Activated T-helper 1 cell treated with anti-CD3 and anti-CD28 coated beads, Interleukin-12 subunit alpha, Interleukin-12 subunit beta, Interleukin-2, Interleukin-4 antibody, amounts not matched to agents 30 ng/mL and 10 ng/mL and 1 ng/mL, durations not matched to agents 14 hours and 24 hours and 36 hours (primary cell): ENCODE data around the gene U2AF2. TPM values are rescaled to one million over a fixed set of nuclear protein-coding genes. Genes with fewer than 3 reads are reported as not detected.

Experiments used
- DNase-seq: peaks from one replicate; pipeline ENCODE4 v3.0.0; 2021; ENCODE audit warnings: low spot score
- H3K27ac Mint-ChIP-seq: one replicate; pipeline ENCODE4 v1.8.0; 2021; ENCODE audit warnings: mild to moderate bottlenecking, mixed read lengths
- H3K27me3 Mint-ChIP-seq: one replicate; pipeline ENCODE4 v1.8.0; 2022; ENCODE audit warnings: mild to moderate bottlenecking, moderate library complexity, mixed read lengths; ENCODE audit not compliant: insufficient read depth
- H3K36me3 Mint-ChIP-seq: one replicate; pipeline ENCODE4 v1.8.0; 2021; ENCODE audit warnings: low read depth, mixed read lengths
- H3K4me1 Mint-ChIP-seq: one replicate; pipeline ENCODE4 v1.8.0; 2021; ENCODE audit warnings: low read depth, mixed read lengths
- H3K4me3 Mint-ChIP-seq: one replicate; pipeline ENCODE4 v1.8.0; 2021; ENCODE audit warnings: mild to moderate bottlenecking, moderate library complexity, mixed read lengths
- H3K9me3 Mint-ChIP-seq: one replicate; pipeline ENCODE4 v1.8.0; 2021; ENCODE audit warnings: mixed read lengths
- intact Hi-C: fragments of 100-400 bp; cut with micrococcal nuclease; formaldehyde crosslinking; loops from one replicate; pipeline ENCODE4 v1.15.1; 2024
- total RNA-seq: library from RNA; stranded (reverse); gene quantifications from 2 replicates; pipeline ENCODE4 v1.2.3, GENCODE V29; 2022

Gene U2AF2
- total RNA-seq, 1 donor from 2014 or later, result 384 TPM

DNA sequence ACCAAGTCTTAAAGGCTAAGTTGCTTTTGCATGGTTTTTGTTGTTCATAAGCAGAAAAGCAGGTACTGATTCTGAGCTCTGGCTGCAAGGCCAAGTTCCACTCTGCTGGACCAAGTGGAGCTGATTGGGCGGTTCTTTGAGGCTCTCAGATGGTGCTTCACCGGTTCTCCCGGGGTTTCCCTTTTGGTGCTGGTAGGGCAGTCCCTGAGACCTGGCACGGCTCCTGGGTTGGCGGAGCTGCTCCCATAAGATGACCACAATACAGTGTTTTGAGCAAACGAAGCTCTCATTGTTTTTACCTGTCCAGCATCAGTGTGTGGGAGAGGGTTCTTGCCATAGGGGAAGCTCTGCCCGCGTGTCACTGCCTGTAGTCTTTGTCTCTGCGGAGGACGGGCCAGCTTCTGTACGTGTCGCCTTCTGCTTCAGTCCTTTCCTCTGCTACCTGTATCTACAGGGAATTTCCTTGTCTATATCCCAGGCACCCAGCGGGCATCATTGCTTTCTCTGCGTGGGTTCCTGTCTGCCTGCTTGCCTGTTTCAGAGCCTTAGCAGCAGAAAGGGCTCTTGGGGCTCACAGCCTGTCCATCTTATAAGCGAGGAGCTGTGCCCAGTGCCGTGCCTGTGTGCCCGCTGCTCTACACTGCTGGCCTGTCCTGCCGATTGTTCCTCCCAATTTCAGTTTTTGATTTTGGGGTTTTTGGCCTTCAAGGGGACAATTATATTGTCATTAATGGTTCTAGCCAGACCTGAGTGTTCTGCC is 2.3 kb downstream of the U2AF2 start:
- H3K27ac Mint-ChIP-seq, result peak overlapping the region; percentile 99
- peaks cover 33% of the 10 kb centered on the region for H3K4me1 Mint-ChIP-seq
- DNase-seq, result no peak
- H3K9me3 Mint-ChIP-seq, result no peaks in the 10 kb centered on the region
- no peaks in the 10 kb centered on the region for H3K27me3 Mint-ChIP-seq
- H3K4me3 Mint-ChIP-seq, result peak overlapping the region; percentile 93
- peaks cover 47% of the 10 kb centered on the region for H3K36me3 Mint-ChIP-seq
- intact Hi-C loops, result loop anchor here (10.0 kb wide), 1 partner anchor 1522 kb away; the partner anchor contains the start of gene CNOT3

DNA sequence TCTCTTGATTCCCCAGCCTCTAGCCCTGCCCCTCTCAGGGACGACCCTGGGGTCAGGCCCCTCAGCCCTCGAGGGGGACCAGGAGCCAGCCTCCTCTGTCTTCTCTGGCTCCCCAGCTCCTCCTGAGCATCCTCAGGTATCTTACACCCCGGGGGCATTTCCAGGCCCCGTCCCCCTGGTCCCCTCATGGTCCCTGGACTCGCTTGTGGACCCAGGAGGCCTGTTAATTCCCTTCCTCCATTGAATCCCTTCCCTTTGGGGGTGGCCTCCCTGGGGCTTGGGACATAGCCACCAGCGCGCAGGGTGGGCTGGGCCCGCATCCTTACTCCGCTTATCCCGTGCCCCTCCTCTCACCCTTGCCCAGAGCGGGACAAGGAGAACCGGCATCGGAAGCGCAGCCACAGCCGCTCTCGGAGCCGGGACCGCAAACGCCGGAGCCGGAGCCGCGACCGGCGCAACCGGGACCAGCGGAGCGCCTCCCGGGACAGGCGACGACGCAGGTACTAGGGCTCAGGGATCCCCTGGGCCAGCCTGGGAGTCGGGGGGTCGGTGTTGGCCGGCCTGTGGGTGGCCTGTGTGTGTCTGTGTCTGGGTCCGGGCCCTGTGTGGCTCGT is 4.1 kb downstream of the U2AF2 start:
- H3K27me3 Mint-ChIP-seq, result no peaks in the 10 kb centered on the region
- DNase-seq, result no peak
- peaks cover 42% of the 10 kb centered on the region for H3K4me1 Mint-ChIP-seq
- intact Hi-C loops, result loop anchor here (10.0 kb wide), 1 partner anchor 1524 kb away; the partner anchor contains the start of gene CNOT3
- H3K36me3 Mint-ChIP-seq, result peaks cover 61% of the 10 kb centered on the region
- H3K4me3 Mint-ChIP-seq, result no peak overlapping the region
- H3K9me3 Mint-ChIP-seq, result no peaks in the 10 kb centered on the region
- H3K27ac Mint-ChIP-seq, result no peak overlapping the region

DNA sequence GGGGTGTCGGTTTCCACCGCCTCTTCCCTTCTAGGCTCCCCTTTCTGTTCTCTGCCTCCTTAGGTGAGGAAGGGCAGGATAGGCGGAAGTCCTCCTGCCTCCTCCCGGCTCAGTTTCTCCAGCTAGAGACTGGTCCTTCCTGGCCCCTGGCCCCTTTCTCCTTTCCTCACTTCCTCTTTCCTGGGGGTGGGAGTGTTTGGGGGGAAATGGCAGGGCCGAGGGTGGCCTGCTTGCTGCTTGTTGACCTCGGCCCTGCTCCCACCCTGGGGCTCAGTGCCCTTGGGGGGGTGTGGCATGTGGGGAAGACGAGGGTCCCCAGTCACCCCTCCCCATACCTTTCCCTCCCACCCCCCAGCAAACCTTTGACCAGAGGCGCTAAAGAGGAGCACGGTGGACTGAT is 5.0 kb downstream of the U2AF2 start:
- intact Hi-C loops, result loop anchor here (10.0 kb wide), 1 partner anchor 1525 kb away; the partner anchor contains the start of gene CNOT3
- no peak for DNase-seq
- Mint-ChIP-seq H3K9me3 (no peaks in the 10 kb centered on the region), H3K36me3 (peaks cover 68% of the 10 kb centered on the region), H3K4me3 (peak overlapping the region; percentile 51), H3K27ac (no peak overlapping the region), H3K27me3 (no peaks in the 10 kb centered on the region), H3K4me1 (peaks cover 42% of the 10 kb centered on the region)

- no peak overlapping the region for H3K27ac Mint-ChIP-seq
- no peaks in the 10 kb centered on the region for H3K27me3 Mint-ChIP-seq
- DNase-seq, result no peak
- no peak overlapping the region for H3K4me3 Mint-ChIP-seq
- H3K36me3 Mint-ChIP-seq, result peaks cover 69% of the 10 kb centered on the region
- intact Hi-C loops, result no loop called here
- peaks cover 42% of the 10 kb centered on the region for H3K4me1 Mint-ChIP-seq
- H3K9me3 Mint-ChIP-seq, result no peaks in the 10 kb centered on the region
Measured at GRCh38 chr19:55660404-55660803, 5.6 kb downstream of the U2AF2 start.

DNA sequence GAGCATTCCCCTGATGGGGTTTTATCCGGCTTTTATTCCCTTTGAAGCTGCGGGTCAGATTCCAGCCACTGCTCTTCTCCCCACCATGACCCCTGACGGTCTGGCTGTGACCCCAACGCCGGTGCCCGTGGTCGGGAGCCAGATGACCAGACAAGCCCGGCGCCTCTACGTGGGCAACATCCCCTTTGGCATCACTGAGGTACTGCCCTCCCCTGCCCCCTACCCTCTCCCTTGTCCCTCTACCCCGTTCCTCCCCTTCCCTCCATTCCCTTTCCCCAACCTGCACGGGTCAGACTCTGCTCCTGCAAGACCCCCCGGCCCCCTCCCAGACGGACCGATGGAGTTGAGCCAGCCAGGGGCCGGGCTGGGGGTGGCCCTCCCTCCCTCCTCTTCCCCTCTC is 6.2 kb downstream of the U2AF2 start:
- Mint-ChIP-seq H3K27me3 (no peaks in the 10 kb centered on the region), H3K36me3 (peaks cover 65% of the 10 kb centered on the region), H3K27ac (no peak overlapping the region), H3K4me1 (peaks cover 39% of the 10 kb centered on the region), H3K4me3 (no peak overlapping the region), H3K9me3 (no peaks in the 10 kb centered on the region)
- DNase-seq, result no peak
- intact Hi-C loops, result no loop called here

- Mint-ChIP-seq H3K4me1 (peaks cover 32% of the 10 kb centered on the region), H3K36me3 (peaks cover 66% of the 10 kb centered on the region), H3K27me3 (no peaks in the 10 kb centered on the region), H3K4me3 (no peak overlapping the region), H3K9me3 (no peaks in the 10 kb centered on the region), H3K27ac (peak overlapping the region; percentile 81)
- intact Hi-C loops, result no loop called here
- DNase-seq, result no peak
Measured at GRCh38 chr19:55661826-55662225, 7.0 kb downstream of the U2AF2 start.

GRCh38 chr19:55663846-55664536 is 9.2 kb downstream of the U2AF2 start:
- no peaks in the 10 kb centered on the region for H3K9me3 Mint-ChIP-seq
- H3K27me3 Mint-ChIP-seq, result no peaks in the 10 kb centered on the region
- H3K4me1 Mint-ChIP-seq, result peaks cover 17% of the 10 kb centered on the region
- no peak overlapping the region for H3K27ac Mint-ChIP-seq
- intact Hi-C loops, result no loop called here
- DNase-seq, result no peak
- no peak overlapping the region for H3K4me3 Mint-ChIP-seq
- peaks cover 66% of the 10 kb centered on the region for H3K36me3 Mint-ChIP-seq

- Mint-ChIP-seq H3K27me3 (no peaks in the 10 kb centered on the region), H3K4me3 (no peak overlapping the region), H3K36me3 (peaks cover 64% of the 10 kb centered on the region), H3K27ac (no peak overlapping the region), H3K4me1 (peaks cover 17% of the 10 kb centered on the region), H3K9me3 (no peaks in the 10 kb centered on the region)
- no peak for DNase-seq
- intact Hi-C loops, result no loop called here
Measured at GRCh38 chr19:55666343-55667005, 11.6 kb downstream of the U2AF2 start.

DNA sequence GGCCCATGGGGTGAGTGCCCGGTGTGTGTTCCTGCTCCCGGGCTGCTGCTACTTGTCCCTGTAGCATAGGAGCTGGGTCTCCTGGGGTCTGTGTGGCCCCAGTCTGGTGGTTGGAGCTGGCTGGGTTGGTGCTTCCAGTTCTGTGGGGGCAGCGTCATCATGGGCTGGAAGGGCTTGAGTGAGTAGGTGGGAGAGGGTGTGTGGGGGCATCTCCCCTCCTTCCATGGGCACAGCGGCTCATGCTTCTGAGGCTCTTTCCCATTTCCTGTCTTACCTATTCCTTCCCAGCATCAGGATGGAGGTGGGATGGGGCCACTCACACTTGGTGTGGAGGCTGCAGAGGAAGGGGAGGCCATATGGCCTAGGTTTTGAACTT is 12.2 kb downstream of the U2AF2 start:
- no peak overlapping the region for H3K4me3 Mint-ChIP-seq
- intact Hi-C loops, result no loop called here
- no peak for DNase-seq
- no peaks in the 10 kb centered on the region for H3K27me3 Mint-ChIP-seq
- H3K9me3 Mint-ChIP-seq, result no peaks in the 10 kb centered on the region
- H3K36me3 Mint-ChIP-seq, result peaks cover 60% of the 10 kb centered on the region
- H3K27ac Mint-ChIP-seq, result peak overlapping the region; percentile 2
- H3K4me1 Mint-ChIP-seq, result peaks cover 20% of the 10 kb centered on the region

GRCh38 chr19:55667511-55667910 is 12.7 kb downstream of the U2AF2 start:
- Mint-ChIP-seq H3K9me3 (no peaks in the 10 kb centered on the region), H3K27ac (peak overlapping the region; percentile 2), H3K4me1 (peaks cover 20% of the 10 kb centered on the region), H3K27me3 (no peaks in the 10 kb centered on the region), H3K36me3 (peaks cover 58% of the 10 kb centered on the region), H3K4me3 (no peak overlapping the region)
- DNase-seq, result no peak
- intact Hi-C loops, result no loop called here

GRCh38 chr19:55667958-55668357 is 13.1 kb downstream of the U2AF2 start:
- intact Hi-C loops, result no loop called here
- Mint-ChIP-seq H3K27ac (no peak overlapping the region), H3K36me3 (peaks cover 54% of the 10 kb centered on the region), H3K4me3 (no peak overlapping the region), H3K4me1 (peaks cover 15% of the 10 kb centered on the region), H3K27me3 (no peaks in the 10 kb centered on the region), H3K9me3 (no peaks in the 10 kb centered on the region)
- no peak for DNase-seq

DNA sequence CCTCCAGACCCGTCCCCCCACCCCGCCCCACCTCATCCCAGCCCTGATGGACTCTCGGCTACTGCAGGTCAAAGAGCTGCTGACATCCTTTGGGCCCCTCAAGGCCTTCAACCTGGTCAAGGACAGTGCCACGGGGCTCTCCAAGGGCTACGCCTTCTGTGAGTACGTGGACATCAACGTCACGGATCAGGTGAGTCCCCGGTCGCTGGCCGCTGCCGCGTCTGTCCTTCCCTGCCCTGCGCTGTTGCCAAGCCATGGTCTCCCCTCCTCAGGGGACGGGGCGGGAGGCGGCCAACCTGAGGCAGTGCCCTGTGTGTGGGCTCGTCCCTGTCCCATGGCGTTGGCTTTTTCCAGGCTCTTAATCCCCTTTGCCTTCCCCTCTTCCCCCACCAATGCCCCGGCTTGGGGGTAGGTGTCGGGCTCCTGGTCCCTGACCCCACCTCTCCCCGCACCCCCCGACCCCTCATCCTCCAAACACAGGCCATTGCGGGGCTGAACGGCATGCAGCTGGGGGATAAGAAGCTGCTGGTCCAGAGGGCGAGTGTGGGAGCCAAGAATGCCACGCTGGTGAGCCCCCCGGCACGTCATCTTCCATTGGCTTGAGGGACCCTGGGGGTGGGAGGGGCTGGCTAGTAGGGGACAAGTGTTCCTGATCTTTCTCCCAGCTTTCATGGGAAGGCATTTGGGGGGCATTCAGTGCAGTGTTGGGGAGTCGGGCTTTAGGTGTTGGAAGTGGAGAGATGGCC is 13.9 kb downstream of the U2AF2 start:
- peaks cover 10% of the 10 kb centered on the region for H3K4me1 Mint-ChIP-seq
- intact Hi-C loops, result no loop called here
- H3K27me3 Mint-ChIP-seq, result no peaks in the 10 kb centered on the region
- H3K27ac Mint-ChIP-seq, result no peak overlapping the region
- peaks cover 51% of the 10 kb centered on the region for H3K36me3 Mint-ChIP-seq
- DNase-seq, result no peak
- no peaks in the 10 kb centered on the region for H3K9me3 Mint-ChIP-seq
- no peak overlapping the region for H3K4me3 Mint-ChIP-seq
